ENCODE data around the gene BCAN.

Gene BCAN

DNA sequence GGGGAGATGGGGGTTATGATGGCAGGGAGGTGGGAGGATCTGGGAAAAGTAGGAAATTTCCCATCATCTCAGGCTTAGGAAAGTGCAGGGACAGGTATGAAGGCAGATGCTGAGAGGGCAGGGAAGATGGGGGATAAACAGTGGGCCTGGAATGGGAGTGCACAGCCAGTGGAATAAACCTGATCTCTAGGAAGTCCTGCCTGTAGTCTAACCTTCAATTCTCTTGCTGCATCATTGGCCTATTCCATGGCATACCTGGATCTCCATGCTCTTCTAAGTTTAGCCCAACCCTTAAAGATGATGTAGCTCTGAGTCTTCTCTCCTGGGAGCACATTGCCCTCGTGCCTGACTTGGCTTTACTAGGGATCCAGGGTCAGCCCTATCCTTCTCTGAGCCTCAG lies 2.7 kb downstream of the BCAN start:
- Histone ChIP-seq H3K4me3 (replicated peaks; ENCODE audit: low read depth, low read length) (no peak overlapping the region), H3K27me3 (replicated peaks; ENCODE audit: control insufficient read depth, insufficient read depth, low read length) (no peaks in the 10 kb centered on the region; the same call in 1 of the 2 replicates), H3K36me3 (ENCODE audit: control insufficient read depth, insufficient read depth, low read length) (no peaks in the 10 kb centered on the region; the same call in none of the 2 replicates)
- DNase-seq (ENCODE audit: extremely low read depth, insufficient read length) = no peak
- TF ChIP-seq, protein P1, sequence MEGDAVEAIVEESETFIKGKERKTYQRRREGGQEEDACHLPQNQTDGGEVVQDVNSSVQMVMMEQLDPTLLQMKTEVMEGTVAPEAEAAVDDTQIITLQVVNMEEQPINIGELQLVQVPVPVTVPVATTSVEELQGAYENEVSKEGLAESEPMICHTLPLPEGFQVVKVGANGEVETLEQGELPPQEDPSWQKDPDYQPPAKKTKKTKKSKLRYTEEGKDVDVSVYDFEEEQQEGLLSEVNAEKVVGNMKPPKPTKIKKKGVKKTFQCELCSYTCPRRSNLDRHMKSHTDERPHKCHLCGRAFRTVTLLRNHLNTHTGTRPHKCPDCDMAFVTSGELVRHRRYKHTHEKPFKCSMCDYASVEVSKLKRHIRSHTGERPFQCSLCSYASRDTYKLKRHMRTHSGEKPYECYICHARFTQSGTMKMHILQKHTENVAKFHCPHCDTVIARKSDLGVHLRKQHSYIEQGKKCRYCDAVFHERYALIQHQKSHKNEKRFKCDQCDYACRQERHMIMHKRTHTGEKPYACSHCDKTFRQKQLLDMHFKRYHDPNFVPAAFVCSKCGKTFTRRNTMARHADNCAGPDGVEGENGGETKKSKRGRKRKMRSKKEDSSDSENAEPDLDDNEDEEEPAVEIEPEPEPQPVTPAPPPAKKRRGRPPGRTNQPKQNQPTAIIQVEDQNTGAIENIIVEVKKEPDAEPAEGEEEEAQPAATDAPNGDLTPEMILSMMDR (IDR thresholded peaks at IDR 0.05; ENCODE audit: insufficient read depth, low read length, poor library complexity, severe bottlenecking) = no peak

DNA sequence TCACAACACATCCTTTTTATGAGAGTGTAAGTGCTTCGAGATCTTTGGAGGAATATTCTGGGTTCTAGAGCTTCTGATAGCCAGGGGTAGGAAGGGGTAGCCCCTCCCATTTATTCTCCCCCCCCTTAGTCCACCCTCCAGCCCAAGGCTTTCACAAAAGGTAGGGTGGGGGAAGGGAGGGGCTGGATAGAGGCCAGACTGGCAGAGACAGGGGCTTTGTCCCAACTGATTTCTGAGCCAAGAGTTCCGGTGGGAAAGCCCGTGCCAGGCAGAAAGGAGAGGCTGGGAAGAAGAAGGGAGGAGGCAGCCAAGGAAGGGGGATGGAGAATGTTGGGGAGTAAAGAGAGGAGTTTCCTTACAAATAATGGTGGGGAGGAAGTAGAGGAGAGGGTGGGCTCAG lies 3.1 kb downstream of the BCAN start:
- no peaks in the 10 kb centered on the region; the same call in 1 of the 2 replicates for H3K27me3 ChIP-seq (replicated peaks; ENCODE audit: control insufficient read depth, insufficient read depth, low read length)

DNA sequence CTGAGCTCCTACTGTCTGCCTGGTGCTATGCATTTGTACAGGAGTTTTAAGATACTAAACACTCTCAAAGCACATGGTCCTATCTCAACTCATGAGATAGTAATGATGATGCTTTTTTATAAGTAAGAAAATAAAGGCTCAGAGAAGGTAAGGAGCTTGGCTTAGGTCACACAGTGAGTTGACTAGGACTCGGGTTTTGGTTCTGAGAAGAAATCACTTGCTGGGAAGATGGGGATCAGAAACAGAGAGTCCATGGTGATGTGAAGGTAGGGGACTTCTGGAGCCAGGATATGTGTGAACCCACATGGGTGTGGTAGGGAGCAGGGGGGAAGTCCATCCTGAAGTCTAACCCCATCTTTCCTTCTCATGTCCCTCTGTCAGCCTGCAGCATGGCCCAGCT lies 3.7 kb downstream of the BCAN start:
- no peak for DNase-seq (ENCODE audit: extremely low read depth, insufficient read length)
- Histone ChIP-seq H3K27me3 (replicated peaks; ENCODE audit: control insufficient read depth, insufficient read depth, low read length) (no peaks in the 10 kb centered on the region; the same call in 1 of the 2 replicates), H3K4me3 (replicated peaks; ENCODE audit: low read depth, low read length) (no peak overlapping the region), H3K36me3 (ENCODE audit: control insufficient read depth, insufficient read depth, low read length) (no peaks in the 10 kb centered on the region; the same call in none of the 2 replicates)
- TF ChIP-seq, protein P1 (IDR thresholded peaks at IDR 0.05; ENCODE audit: insufficient read depth, low read length, poor library complexity, severe bottlenecking) = no peak

More for the DNA sequence above, 3.1 kb downstream of the BCAN start:
- DNase-seq (ENCODE audit: extremely low read depth, insufficient read length) = no peak
- TF ChIP-seq, protein P1 (IDR thresholded peaks at IDR 0.05; ENCODE audit: insufficient read depth, low read length, poor library complexity, severe bottlenecking) = no peak
- H3K36me3 ChIP-seq (ENCODE audit: control insufficient read depth, insufficient read depth, low read length) = no peaks in the 10 kb centered on the region; the same call in none of the 2 replicates
- no peak overlapping the region for H3K4me3 ChIP-seq (replicated peaks; ENCODE audit: low read depth, low read length)

DNA sequence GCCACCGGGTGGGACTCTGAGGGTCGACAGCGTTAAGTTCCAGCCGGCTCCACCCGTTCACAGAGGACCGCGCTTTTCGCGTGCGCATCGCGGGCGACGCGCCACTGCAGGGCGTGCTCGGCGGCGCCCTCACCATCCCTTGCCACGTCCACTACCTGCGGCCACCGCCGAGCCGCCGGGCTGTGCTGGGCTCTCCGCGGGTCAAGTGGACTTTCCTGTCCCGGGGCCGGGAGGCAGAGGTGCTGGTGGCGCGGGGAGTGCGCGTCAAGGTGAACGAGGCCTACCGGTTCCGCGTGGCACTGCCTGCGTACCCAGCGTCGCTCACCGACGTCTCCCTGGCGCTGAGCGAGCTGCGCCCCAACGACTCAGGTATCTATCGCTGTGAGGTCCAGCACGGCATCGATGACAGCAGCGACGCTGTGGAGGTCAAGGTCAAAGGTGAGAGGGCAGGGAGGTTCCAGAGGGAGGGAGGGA lies 4.9 kb downstream of the BCAN start:
- Histone ChIP-seq H3K36me3 (ENCODE audit: control insufficient read depth, insufficient read depth, low read length) (no peaks in the 10 kb centered on the region; the same call in none of the 2 replicates), H3K27me3 (replicated peaks; ENCODE audit: control insufficient read depth, insufficient read depth, low read length) (no peaks in the 10 kb centered on the region; the same call in 1 of the 2 replicates), H3K4me3 (replicated peaks; ENCODE audit: low read depth, low read length) (no peak overlapping the region)
- DNase-seq (ENCODE audit: extremely low read depth, insufficient read length) = no peak
- TF ChIP-seq, protein P1 (IDR thresholded peaks at IDR 0.05; ENCODE audit: insufficient read depth, low read length, poor library complexity, severe bottlenecking) = no peak

DNA sequence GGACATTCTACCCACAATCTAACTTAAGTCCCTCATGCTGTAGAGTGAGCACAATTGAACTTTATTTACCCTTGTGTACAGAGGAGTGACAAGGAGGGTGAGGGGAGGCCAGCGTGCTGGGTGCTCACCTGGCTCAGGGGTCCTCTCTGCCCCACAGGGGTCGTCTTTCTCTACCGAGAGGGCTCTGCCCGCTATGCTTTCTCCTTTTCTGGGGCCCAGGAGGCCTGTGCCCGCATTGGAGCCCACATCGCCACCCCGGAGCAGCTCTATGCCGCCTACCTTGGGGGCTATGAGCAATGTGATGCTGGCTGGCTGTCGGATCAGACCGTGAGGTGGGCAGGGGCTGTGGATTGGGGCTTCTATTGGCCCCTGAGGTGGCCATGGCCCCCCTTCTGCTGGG lies 5.4 kb downstream of the BCAN start:
- TF ChIP-seq, protein P1 (IDR thresholded peaks at IDR 0.05; ENCODE audit: insufficient read depth, low read length, poor library complexity, severe bottlenecking) = no peak
- no peak for DNase-seq (ENCODE audit: extremely low read depth, insufficient read length)
- no peaks in the 10 kb centered on the region; the same call in 1 of the 2 replicates for H3K27me3 ChIP-seq (replicated peaks; ENCODE audit: control insufficient read depth, insufficient read depth, low read length)
- no peak overlapping the region for H3K4me3 ChIP-seq (replicated peaks; ENCODE audit: low read depth, low read length)
- no peaks in the 10 kb centered on the region; the same call in none of the 2 replicates for H3K36me3 ChIP-seq (ENCODE audit: control insufficient read depth, insufficient read depth, low read length)

DNA sequence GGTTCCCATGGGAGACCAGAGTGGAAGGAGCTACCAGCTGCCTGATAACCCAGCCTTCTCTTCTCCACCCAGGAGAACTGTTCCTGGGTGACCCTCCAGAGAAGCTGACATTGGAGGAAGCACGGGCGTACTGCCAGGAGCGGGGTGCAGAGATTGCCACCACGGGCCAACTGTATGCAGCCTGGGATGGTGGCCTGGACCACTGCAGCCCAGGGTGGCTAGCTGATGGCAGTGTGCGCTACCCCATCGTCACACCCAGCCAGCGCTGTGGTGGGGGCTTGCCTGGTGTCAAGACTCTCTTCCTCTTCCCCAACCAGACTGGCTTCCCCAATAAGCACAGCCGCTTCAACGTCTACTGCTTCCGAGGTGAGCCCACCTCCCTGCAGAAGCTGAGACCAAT lies 6.6 kb downstream of the BCAN start:
- Histone ChIP-seq H3K36me3 (ENCODE audit: control insufficient read depth, insufficient read depth, low read length) (no peaks in the 10 kb centered on the region; the same call in none of the 2 replicates), H3K4me3 (replicated peaks; ENCODE audit: low read depth, low read length) (no peak overlapping the region), H3K27me3 (replicated peaks; ENCODE audit: control insufficient read depth, insufficient read depth, low read length) (no peaks in the 10 kb centered on the region)
- TF ChIP-seq, protein P1 (IDR thresholded peaks at IDR 0.05; ENCODE audit: insufficient read depth, low read length, poor library complexity, severe bottlenecking) = no peak
- DNase-seq (ENCODE audit: extremely low read depth, insufficient read length) = no peak

Measured in GM06990 (cell line).